ENCODE data around the gene THBS2.
"Not testable (repeated sequence)": the region's sequence is repeated elsewhere in the genome, so short reads cannot be mapped to it uniquely, and the experiment has no call there.

THBS2 gene

DNA sequence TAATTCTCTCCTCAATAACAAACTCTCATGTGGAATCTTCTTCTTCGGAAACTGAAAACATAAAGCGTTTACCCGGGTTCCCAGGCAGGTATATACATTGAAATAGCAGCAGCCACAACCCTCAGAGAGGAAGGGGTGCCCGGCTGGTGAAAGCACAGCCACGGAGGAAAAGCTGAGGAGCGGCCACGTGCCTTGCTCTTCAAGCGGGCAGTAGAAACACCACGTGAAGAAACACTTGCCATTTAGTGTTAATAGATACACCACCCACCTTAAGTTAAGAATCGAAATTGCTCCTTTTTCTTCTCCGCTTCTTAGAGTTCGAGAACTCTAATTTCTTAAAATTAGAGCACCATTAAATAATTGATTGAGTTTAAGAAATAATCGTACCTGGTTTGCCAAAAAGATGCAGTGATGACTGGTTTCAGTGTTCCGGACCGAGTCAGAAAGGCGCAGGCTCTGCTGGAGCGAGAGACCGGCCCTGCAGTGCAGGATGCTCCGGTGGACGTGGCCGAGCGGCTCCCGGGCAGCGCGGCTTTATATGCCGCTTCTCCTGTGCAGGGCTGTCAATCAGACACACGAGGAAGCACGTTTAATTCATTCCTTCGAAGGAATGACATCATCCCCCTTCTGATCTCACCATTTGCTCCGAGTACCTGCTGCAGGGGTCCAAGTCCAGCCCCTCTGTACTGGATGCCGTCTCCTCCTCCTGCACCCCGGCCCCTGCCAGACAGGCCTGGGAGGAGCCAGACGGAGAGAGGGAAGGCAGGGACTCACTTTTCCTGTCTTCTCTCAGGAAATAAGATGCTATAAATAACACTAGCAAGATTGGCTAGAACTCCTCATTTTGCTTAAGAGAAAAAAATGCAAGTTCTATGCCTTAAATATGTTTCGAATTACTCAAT, at the start of gene THBS2:
Gene THBS2, minus strand, starts transcription at position 510 of the 902 bp plus-strand sequence. CDS start 3,062 bp downstream, outside the sequence.
- no peak for DNase-seq (ENCODE audit: low spot score)

- DNase-seq (ENCODE audit: low spot score), result no peak
Observed at GRCh38 chr6:169302716-169303115, 49.1 kb upstream of the THBS2 start.

GRCh38 chr6:169302255-169302654, 48.6 kb upstream of the THBS2 start:
- DNase-seq (ENCODE audit: low spot score), result no peak

DNA sequence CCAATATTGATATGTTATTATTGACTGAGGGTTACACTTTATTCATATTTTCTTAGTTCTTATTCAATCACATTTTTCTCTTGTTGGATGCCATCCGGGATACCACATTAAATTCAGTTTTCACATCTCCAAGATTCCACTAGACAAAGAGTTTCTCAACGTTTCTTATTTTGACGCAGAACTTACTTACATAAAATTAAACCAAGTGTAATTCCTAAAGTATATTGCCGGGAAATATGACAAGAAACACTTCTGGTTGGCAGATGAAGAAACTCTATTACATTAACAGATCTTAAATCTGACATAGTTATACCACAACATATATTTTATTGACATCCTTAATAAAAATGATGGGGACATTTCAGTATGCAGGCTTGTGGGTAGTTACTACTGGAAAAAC, 47.3 kb upstream of the THBS2 start:
- DNase-seq (ENCODE audit: low spot score), result no peak

DNA sequence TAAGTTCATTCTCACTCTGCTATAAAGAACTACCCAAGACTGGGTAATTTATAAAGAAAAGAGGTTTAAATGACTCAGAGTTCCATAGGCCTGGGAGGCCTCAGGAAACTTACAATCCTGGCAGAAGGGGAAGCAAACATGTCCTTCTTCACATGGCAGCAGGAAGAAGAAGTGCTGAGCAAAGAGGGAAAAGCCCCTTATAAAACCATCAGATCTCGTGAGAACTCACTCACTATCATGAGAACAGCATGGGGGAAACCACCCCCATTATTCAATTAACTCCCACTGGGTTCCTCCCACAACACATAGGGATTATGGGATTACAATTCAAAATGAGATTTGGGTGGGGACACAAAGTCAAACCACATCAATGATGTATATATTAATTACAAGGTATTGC, 45.0 kb upstream of the THBS2 start:
- not testable (repeated sequence) for DNase-seq (ENCODE audit: low spot score)

DNA sequence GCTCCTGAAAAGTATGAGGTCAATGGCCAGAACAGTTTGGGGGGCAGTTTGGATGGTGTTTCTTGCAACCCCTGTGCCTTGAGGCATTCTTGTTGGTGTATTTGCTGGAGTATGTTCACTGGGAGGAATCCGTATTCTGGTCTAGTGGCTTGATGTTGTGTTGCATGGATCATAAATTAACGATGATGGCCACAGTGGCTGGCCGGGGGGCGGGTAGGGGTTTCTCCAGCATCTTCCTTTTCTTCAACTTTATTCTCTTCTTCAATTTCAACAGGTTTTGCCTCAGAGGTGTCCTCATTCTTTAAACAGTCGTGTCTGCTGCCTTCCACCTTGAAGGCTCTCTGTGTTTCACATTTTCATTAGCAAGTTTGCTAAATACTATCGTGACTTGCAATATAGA, 43.0 kb upstream of the THBS2 start:
- DNase-seq (ENCODE audit: low spot score), result no peak

- no peak for DNase-seq (ENCODE audit: low spot score)
Observed at GRCh38 chr6:169296170-169296569, 42.5 kb upstream of the THBS2 start.

DNA sequence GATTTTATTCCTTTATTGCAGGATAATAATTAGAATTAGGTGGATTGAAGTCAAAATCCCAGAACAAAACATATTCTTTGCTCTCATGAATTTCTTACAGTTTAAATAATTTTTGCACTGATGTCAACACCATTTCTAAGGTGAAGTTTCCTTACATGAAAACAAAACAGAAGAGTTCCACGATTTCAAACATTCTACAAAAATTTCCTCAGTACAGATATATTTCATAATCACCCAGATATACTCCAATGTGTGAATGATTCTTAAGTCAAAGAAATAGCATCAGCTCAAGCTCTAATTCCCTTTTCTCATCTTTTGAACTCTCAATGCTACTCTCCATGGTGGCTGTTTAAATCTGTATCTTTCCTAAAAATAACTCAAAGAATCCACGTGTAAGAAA, 39.5 kb upstream of the THBS2 start:
- DNase-seq (ENCODE audit: low spot score), result no peak

DNA sequence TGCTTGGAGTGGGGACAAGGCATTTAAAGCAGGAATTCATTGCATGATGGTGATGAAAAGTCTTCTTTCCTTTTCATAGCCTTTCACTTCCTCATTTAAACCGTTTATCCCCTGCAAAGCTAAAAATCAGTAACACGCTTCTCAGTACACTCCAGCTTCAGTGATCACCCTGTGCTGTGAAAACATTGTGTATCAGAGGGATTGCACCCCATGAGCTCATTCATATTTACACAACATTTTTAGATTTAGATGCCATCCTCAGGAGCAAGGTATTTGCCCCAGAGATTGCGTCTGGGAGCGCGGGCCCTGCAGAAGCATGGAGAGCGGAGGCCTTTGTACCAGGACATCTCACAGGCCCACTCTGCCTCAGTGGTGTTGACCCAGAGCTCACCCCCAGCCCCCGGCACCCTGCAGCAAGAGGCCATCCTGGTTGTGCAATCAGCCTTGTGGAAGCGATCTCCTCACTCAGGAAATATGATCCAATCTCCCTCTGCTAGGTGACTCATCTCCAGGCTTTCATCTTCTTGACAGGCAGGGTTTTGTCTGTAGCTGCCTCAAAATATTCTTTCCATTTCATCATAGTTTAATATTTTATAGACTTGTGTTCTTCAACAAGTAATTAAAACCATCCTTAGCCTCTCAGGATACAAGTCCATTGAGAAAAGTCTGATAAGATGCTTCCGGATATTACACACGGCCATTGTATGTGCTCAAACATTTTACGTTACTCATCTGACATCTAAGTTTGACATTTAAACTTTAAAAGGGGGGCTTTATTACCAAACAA, 38.9 kb upstream of the THBS2 start:
- DNase-seq (ENCODE audit: low spot score), result no peak

DNA sequence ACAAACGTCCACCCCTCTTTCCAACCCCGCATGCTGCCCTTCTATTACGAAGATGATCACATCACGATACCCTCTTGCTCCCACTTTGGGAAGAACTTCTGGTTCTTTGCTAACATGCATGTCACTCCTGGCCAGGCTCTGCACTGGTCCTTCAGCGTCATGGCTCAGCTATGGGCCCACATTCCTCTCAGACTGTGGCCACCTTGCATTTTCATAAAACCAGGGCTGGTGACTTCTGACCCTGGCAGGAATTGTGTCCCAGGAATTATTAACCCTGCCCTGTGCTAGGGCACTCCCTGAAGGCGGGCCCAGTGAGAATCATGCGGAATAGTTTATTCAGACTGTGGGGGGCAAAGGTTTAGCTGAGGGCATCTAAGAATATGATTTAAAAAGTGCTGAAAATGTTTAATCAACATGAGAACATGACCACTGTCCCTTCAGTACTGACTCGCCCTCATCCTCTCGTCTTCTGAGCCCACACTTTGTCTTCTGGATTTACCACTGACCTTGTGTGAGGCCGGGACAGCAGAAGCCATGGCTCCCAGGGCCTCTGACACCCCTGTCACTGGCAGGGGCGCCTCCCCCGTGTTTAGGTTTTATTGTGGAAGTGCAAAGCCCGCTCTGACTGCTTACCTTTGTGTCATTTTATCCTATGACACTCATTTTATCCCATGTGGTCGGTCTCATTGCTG, 38.1 kb upstream of the THBS2 start:
- no peak for DNase-seq (ENCODE audit: low spot score)

DNA sequence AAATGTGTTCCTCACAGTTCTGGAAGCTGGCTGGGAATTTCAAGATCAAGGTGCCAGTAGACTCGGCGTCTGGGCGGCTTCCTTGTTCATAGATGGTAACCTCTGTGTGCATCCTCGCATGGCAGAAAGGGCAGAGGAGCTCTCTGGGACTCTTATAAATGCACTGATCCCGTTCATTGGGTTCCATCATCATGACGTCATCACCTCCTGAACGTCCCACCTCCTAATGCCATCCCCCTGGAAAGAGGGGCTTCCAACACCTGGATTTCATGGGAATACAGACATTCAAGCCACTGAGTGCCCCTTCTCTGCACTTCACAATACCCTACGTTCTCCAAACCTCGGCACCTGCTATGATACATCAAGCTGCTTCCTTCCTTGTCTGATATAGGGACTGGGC, 37.5 kb upstream of the THBS2 start:
- DNase-seq (ENCODE audit: low spot score), result no peak

DNA sequence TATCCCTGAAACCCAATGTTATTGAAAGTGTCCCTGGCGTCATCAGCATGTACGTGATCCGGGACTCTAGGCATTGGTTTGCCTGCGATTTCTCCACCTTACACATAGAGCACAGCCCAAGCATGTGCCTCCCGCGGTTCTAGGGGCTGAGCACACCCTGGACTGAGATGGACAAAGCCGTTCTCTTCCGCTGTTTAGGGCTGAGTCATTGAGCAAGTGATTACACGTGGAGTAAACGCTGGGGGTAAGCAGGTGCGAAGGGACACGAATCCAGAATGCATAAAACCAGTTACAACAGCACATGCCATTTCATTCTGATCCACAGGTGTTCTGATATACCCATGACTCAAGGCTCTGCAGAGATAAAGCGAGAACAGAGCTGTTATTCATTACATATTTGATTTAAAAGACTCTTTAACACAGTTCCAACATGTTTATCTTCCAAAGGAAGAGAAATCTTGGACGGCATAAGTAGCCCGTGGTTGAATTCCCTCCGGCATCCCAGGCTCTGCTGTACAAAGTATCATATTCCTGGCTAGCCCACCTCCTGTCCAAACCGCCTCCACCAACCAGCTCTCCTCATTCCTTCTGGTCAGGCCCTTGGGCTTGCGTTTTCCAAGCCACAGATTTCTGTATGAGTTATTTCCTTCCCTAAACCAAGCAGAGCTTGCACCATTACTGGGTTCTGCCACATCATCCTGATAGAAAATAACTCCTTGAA, 36.1 kb upstream of the THBS2 start:
- DNase-seq (ENCODE audit: low spot score), result no peak

GRCh38 chr6:169289257-169289618, 35.6 kb upstream of the THBS2 start:
- DNase-seq (ENCODE audit: low spot score), result no peak

GRCh38 chr6:169288591-169288990, 34.9 kb upstream of the THBS2 start:
- DNase-seq (ENCODE audit: low spot score), result no peak

GRCh38 chr6:169287675-169288074, 34.0 kb upstream of the THBS2 start:
- no peak for DNase-seq (ENCODE audit: low spot score)

GRCh38 chr6:169286961-169287360, 33.3 kb upstream of the THBS2 start:
- no peak for DNase-seq (ENCODE audit: low spot score)

DNA sequence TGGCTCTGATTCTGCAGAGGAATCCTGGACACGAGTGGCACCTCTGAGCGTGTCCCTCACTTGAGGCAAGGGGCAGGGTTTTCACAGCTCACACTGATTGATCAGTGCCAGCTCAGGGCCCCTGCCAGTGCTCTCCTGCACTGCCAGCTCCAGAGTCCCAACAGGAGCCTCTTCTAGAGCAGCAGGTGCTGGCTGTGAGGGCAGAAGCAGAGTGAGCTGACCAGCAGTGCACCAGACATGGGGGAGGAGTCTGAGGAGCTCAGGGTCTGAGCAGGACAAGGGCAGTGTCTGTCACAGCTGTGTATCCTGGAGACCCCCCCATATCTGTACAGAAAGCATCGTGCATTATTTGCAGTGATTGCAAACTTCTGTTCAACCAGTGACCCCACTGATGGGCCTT, 31.5 kb upstream of the THBS2 start:
- DNase-seq (ENCODE audit: low spot score), result no peak

GRCh38 chr6:169283924-169284323, 30.3 kb upstream of the THBS2 start:
- DNase-seq (ENCODE audit: low spot score), result no peak

- no peak for DNase-seq (ENCODE audit: low spot score)
Observed at GRCh38 chr6:169282043-169282442, 28.4 kb upstream of the THBS2 start.

DNA sequence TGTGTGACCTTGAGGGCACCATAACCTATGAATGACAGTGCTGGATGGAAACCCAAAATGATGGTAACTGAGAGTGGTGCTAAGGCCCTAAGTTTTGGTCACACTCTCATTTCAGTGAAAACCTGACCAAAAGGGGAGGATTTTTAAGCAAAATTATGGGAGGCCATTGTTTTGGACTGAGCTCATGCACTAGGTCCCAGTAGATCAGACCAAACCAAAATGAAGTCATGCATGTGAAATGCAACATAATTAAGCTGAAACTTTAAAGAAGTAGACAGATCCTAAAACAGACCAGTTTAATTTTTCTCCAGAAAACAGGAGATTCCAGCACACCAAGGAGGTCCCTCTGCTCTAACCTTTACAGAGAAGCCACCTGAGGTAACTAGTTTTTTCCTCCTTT, 24.0 kb upstream of the THBS2 start:
- DNase-seq (ENCODE audit: low spot score), result no peak

- no peak for DNase-seq (ENCODE audit: low spot score)
Observed at GRCh38 chr6:169274781-169275180, 21.1 kb upstream of the THBS2 start.

GRCh38 chr6:169273511-169273910, 19.9 kb upstream of the THBS2 start:
- no peak for DNase-seq (ENCODE audit: low spot score)

Measured in activated CD4-positive, alpha-beta T cell treated with anti-CD3 and anti-CD28 coated beads, Interleukin-2, Interleukin-4, amounts not matched to agents 100 ng/mL and 50 ng/mL, durations not matched to agents 16 hours and 8 hours (primary cell).